Measurements from ENCODE around the gene CTRL.

Gene CTRL

GRCh38 chr16:67959536-67960329, 28.1 kb upstream of the CTRL start:
- TF ChIP-seq, protein P1, sequence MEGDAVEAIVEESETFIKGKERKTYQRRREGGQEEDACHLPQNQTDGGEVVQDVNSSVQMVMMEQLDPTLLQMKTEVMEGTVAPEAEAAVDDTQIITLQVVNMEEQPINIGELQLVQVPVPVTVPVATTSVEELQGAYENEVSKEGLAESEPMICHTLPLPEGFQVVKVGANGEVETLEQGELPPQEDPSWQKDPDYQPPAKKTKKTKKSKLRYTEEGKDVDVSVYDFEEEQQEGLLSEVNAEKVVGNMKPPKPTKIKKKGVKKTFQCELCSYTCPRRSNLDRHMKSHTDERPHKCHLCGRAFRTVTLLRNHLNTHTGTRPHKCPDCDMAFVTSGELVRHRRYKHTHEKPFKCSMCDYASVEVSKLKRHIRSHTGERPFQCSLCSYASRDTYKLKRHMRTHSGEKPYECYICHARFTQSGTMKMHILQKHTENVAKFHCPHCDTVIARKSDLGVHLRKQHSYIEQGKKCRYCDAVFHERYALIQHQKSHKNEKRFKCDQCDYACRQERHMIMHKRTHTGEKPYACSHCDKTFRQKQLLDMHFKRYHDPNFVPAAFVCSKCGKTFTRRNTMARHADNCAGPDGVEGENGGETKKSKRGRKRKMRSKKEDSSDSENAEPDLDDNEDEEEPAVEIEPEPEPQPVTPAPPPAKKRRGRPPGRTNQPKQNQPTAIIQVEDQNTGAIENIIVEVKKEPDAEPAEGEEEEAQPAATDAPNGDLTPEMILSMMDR (IDR thresholded peaks at IDR 0.05; ENCODE audit: low read depth, low read length, missing control alignments): no peak
- H3K4me3 ChIP-seq (ENCODE audit: low read depth, low read length): no peak overlapping the region
- no peak for DNase-seq (ENCODE audit: low read depth)

DNA sequence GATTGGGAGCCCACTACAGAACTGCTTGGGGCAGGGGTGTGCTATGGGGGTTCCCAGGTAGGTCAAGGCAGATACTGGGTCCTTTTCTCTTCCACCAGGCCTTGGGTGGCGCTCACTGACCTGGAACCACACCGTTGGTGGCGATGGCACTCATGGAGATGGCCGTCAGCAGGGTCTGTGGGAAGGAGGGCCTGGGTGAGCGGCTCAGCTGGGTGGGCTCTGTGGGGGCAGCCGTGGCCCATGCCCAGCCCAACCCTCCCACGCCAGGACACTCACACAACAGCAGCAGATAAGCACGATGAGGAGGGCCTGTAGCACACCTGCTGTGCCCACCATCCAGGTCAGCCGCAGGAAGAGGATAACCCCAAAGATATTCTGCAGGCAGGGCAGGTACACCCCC, 26.0 kb upstream of the CTRL start:
- DNase-seq (ENCODE audit: low read depth): no peak
- no peak overlapping the region for H3K4me3 ChIP-seq (ENCODE audit: low read depth, low read length)
- TF ChIP-seq, protein P1 (IDR thresholded peaks at IDR 0.05; ENCODE audit: low read depth, low read length, missing control alignments): no peak

- TF ChIP-seq, protein P1 (IDR thresholded peaks at IDR 0.05; ENCODE audit: low read depth, low read length, missing control alignments): no peak
- DNase-seq (ENCODE audit: low read depth): no peak
- no peak overlapping the region for H3K4me3 ChIP-seq (ENCODE audit: low read depth, low read length)
Observed at GRCh38 chr16:67954421-67955196, 22.9 kb upstream of the CTRL start.

DNA sequence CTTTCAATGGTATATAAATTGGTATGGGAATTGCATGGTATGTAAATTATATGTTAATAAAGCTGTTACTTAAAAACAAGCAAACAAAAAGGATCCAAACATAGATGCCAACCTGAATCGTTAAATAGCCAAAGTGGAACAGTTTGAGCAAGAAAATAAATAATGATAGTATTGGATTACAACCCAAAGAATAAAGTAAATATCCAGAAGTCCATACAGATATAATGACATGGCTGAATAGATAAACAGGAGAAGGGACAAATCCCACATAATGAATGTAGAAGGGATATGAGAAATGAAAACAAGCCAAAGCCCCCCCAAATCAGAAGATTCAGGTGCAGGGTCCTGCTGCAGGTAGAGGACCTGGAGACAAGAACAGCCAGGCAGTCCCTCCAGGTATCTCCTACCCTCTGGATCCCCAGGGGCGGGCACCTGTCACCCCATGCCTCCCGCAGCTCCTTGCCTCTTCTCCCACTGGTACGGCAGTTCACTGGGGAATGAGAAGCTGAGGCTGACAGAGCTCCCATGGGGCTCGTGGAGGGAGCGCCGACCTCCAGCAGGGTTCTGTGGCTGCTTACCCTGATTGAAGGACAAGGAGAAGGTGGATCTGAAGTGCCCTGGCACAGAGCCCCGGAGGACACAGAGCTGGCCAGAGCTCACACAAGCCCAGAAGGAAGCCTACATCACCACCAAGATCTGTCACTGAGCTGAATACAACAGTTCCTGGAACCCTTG, 22.1 kb upstream of the CTRL start:
- no peak overlapping the region for H3K4me3 ChIP-seq (ENCODE audit: low read depth, low read length)
- TF ChIP-seq, protein P1 (IDR thresholded peaks at IDR 0.05; ENCODE audit: low read depth, low read length, missing control alignments): no peak
- DNase-seq (ENCODE audit: low read depth): no peak

DNA sequence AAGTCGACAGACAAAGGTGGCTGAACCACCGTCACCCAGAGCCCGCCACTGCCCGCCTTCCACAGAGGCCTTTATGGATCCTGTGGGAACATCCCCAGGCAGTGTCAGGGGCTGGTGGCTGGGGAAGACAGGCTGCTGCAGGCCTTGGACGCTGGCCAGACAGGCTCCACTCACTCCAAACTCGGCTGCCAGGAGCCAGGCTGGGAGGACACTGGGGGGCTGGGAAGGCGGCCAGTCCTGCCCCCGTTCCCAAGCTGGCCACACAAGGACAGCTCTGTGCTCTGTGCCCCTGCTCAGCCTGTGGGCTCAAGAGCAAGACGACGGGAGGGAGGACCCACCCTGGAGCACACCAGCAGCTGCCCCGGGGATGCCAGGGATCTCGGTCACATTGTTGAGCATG, 19.8 kb upstream of the CTRL start:
- TF ChIP-seq, protein P1 (IDR thresholded peaks at IDR 0.05; ENCODE audit: low read depth, low read length, missing control alignments): no peak
- H3K4me3 ChIP-seq (ENCODE audit: low read depth, low read length): no peak overlapping the region
- DNase-seq (ENCODE audit: low read depth): no peak

DNA sequence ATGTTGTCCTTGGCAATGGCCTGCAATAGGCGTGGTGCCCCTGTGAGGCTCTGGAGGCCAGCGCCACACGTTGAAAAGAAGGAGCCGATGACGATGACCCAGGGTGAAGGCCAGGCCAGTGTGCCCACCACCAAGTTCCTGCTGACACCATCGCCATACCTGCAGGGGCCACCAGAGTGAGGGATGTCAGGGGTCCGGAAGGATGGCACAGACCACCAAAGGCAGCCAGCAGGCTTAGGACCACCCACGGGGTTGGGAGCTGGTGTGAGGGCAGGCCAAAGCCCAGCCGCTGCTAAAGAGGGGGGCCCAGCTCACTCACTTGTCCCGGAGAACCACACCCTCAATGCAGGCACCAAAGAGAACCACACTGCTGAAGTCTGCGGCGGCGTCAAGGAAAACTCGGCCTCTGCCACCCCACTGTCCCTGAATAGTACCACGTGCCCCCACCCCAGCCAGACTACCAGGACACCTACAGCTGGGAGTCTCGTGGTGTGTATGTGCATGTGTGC, 18.7 kb upstream of the CTRL start:
- no peak for DNase-seq (ENCODE audit: low read depth)
- TF ChIP-seq, protein P1 (IDR thresholded peaks at IDR 0.05; ENCODE audit: low read depth, low read length, missing control alignments): no peak
- no peak overlapping the region for H3K4me3 ChIP-seq (ENCODE audit: low read depth, low read length)

All from GM12864 (cell line).